Keratinocyte (primary cell): ENCODE data around the gene ANKRD44. TPM values are rescaled to one million over a fixed set of nuclear protein-coding genes. Genes with fewer than 3 reads are reported as not detected.

ENCODE experiments used
- DNase-seq: peaks from one replicate; pipeline ENCODE4 v3.0.0-alpha.2; 2011; ENCODE audit warnings: low read depth, missing footprints, low spot score
- FAIRE-seq: peaks from 2 replicates; lab custom pipeline; 2011; peaks lifted over from hg19 to GRCh38; lab: Jason Lieb, UNC
- H2AFZ ChIP-seq: 2 replicates; pipeline ENCODE4 v1.6.0; 2012; ENCODE audit warnings: low read length, control low read depth, inconsistent platforms; ENCODE audit not compliant: control insufficient read depth
- H3K27ac ChIP-seq: 2 replicates; pipeline ENCODE4 v1.5.1; 2011; ENCODE audit warnings: low read length; ENCODE audit not compliant: control insufficient read depth, insufficient read depth
- H3K27me3 ChIP-seq: 3 replicates; pipeline ENCODE4 v1.6.0; 2011; ENCODE audit warnings: low read length; ENCODE audit not compliant: control insufficient read depth, insufficient read depth; ENCODE audit errors: extremely low read depth
- H3K36me3 ChIP-seq, 2 experiments: 2 replicates in 1 of 2; 3 replicates in 1 of 2; pipeline ENCODE4 v1.5.1; 2011; ENCODE audit warnings: low read length in 2 of 2, mild to moderate bottlenecking in 1 of 2; ENCODE audit not compliant: control insufficient read depth in 2 of 2, insufficient read depth in 2 of 2; ENCODE audit errors: extremely low read depth in 1 of 2
- H3K4me1 ChIP-seq: 3 replicates; pipeline ENCODE4 v1.5.1; 2011; ENCODE audit warnings: low read length; ENCODE audit not compliant: control insufficient read depth, insufficient read depth; ENCODE audit errors: extremely low read depth
- H3K4me2 ChIP-seq: 3 replicates; pipeline ENCODE4 v1.6.0; 2011; ENCODE audit warnings: low read depth, low read length; ENCODE audit not compliant: control insufficient read depth, insufficient read depth; ENCODE audit errors: extremely low read depth
- H3K4me3 ChIP-seq, 3 experiments: fragments of 200-600 bp in 1 of 3; sonication (generic) in 1 of 3; 2 replicates in 2 of 3; 3 replicates in 1 of 3; pipeline ENCODE4 v1.5.1; 2011 to 2016; ENCODE audit warnings: low read length in 3 of 3, mild to moderate bottlenecking in 3 of 3, control low read depth in 2 of 3, inconsistent platforms in 1 of 3, low read depth in 1 of 3, mixed read lengths in 1 of 3, mixed run types in 1 of 3, moderate library complexity in 1 of 3; ENCODE audit not compliant: control insufficient read depth in 2 of 3, insufficient read depth in 2 of 3; ENCODE audit errors: extremely low read depth in 1 of 3
- H3K79me2 ChIP-seq: 2 replicates; pipeline ENCODE4 v1.6.0; 2012; ENCODE audit warnings: low read length; ENCODE audit not compliant: control insufficient read depth, insufficient read depth
- H3K9ac ChIP-seq: 3 replicates; pipeline ENCODE4 v1.6.0; 2011; ENCODE audit warnings: low read length; ENCODE audit not compliant: control insufficient read depth, insufficient read depth; ENCODE audit errors: extremely low read depth
- H3K9me1 ChIP-seq: 3 replicates; pipeline ENCODE4 v1.6.0; 2011; ENCODE audit warnings: low read length; ENCODE audit not compliant: control insufficient read depth, insufficient read depth; ENCODE audit errors: extremely low read depth
- H3K9me3 ChIP-seq: 2 replicates; pipeline ENCODE4 v1.5.1; 2012; ENCODE audit warnings: low read depth, low read length; ENCODE audit not compliant: control insufficient read depth
- H4K20me1 ChIP-seq: 3 replicates; pipeline ENCODE4 v1.6.0; 2011; ENCODE audit warnings: low read length; ENCODE audit not compliant: control insufficient read depth, insufficient read depth; ENCODE audit errors: extremely low read depth
- CTCF ChIP-seq, 3 experiments: IDR thresholded peaks in 1 of 3; conservative IDR thresholded peaks in 1 of 3; optimal IDR thresholded peaks in 1 of 3; 2 replicates in 2 of 3; 3 replicates in 1 of 3; pipeline versions ENCODE3 to v1.5.1; 2011; ENCODE audit warnings: low read length in 3 of 3, mild to moderate bottlenecking in 3 of 3, moderate library complexity in 2 of 3, control low read depth in 1 of 3, inconsistent platforms in 1 of 3; ENCODE audit not compliant: insufficient read depth in 2 of 3; ENCODE audit errors: extremely low read depth in 1 of 3
- EZH2 ChIP-seq: IDR thresholded peaks from one replicate; pipeline ENCODE4 v1.6.1; 2012; ENCODE audit warnings: inconsistent platforms, mild to moderate bottlenecking, low read length, moderate library complexity
- dilution Hi-C: fragments of 300-500 bp; cut with MboI; formaldehyde crosslinking; loops from one replicate; pipeline ENCODE4 v1.7.0; 2020; ENCODE audit warnings: low sequenced_read_pairs; ENCODE audit not compliant: extremely low pct_ligation_motif_present
- polyA plus RNA-seq, 5 experiments: library from polyadenylated mRNA; depleted of rRNA in 3 of 5; stranded (reverse) in 3 of 5; stranded (forward) in 1 of 5; unstranded in 1 of 5; fragments of >200 nt; gene quantifications; 1 replicate in 1 of 5; 2 replicates in 3 of 5; 3 replicates in 1 of 5; pipeline versions ENCODE4 v1.2.1 to v1.2.3, GENCODE V29; 2011 to 2012; ENCODE audit warnings: missing spikeins in 2 of 5, low read depth in 1 of 5, low replicate concordance in 1 of 5

The ANKRD44 gene
- polyA plus RNA-seq, 1 donor (not counting 4 experiments of a cell fraction or from before 2014, with no cell fraction given), result 0.35 TPM

GRCh38 chr2:197073701-197074433 is 236.7 kb downstream of the ANKRD44 start:
- dilution Hi-C loops, result no loop called here

GRCh38 chr2:197073270-197073669 is 237.3 kb downstream of the ANKRD44 start:
- H3K4me3 ChIP-seq, result no peak overlapping the region
- dilution Hi-C loops, result no loop called here
- FAIRE-seq (no peak), DNase-seq (no peak)
- H3K9me3 ChIP-seq, result no peaks in the 10 kb centered on the region
- no peaks in the 10 kb centered on the region for H3K36me3 ChIP-seq
- no peaks in the 10 kb centered on the region for H3K79me2 ChIP-seq
- no peaks in the 10 kb centered on the region for H3K4me1 ChIP-seq
- H2AFZ ChIP-seq, result no peak overlapping the region
- no peaks in the 10 kb centered on the region for H3K27me3 ChIP-seq
- H3K9me1 ChIP-seq, result no peaks in the 10 kb centered on the region
- TF ChIP-seq CTCF (optimal IDR thresholded peaks at IDR 0.05 in 1 of 3, IDR thresholded peaks at IDR 0.05 in 1 of 3, conservative IDR thresholded peaks at IDR 0.05 in 1 of 3; ENCODE audit: extremely low read depth in 1 of 3, insufficient read depth in 2 of 3, low read length in 3 of 3) (no peak), EZH2 (no peak)
- no peak overlapping the region for H3K27ac ChIP-seq
- H3K9ac ChIP-seq, result no peak overlapping the region
- H3K4me2 ChIP-seq, result no peak overlapping the region
- H4K20me1 ChIP-seq, result no peaks in the 10 kb centered on the region

More at GRCh38 chr2:197073701-197074433, 236.7 kb downstream of the ANKRD44 start:
- H3K9ac ChIP-seq, result no peak overlapping the region
- H3K4me1 ChIP-seq, result no peaks in the 10 kb centered on the region
- no peak overlapping the region for H3K4me2 ChIP-seq
- H3K79me2 ChIP-seq, result no peaks in the 10 kb centered on the region
- H2AFZ ChIP-seq, result no peak overlapping the region
- no peaks in the 10 kb centered on the region for H4K20me1 ChIP-seq
- FAIRE-seq (no peak), DNase-seq (no peak)
- H3K27ac ChIP-seq, result no peak overlapping the region
- no peaks in the 10 kb centered on the region for H3K9me1 ChIP-seq
- no peak for TF ChIP-seq CTCF (optimal IDR thresholded peaks at IDR 0.05 in 1 of 3, IDR thresholded peaks at IDR 0.05 in 1 of 3, conservative IDR thresholded peaks at IDR 0.05 in 1 of 3; ENCODE audit: extremely low read depth in 1 of 3, insufficient read depth in 2 of 3, low read length in 3 of 3)
- no peak for TF ChIP-seq EZH2
- no peaks in the 10 kb centered on the region for H3K9me3 ChIP-seq
- no peaks in the 10 kb centered on the region for H3K27me3 ChIP-seq
- H3K36me3 ChIP-seq, result no peaks in the 10 kb centered on the region
- H3K4me3 ChIP-seq, result no peak overlapping the region
